ENCODE results near the gene CRB2.

The CRB2 gene

GRCh38 chr9:123373946-123374345 is 17.9 kb downstream of the CRB2 start:
- no peak overlapping the region for H3K9ac ChIP-seq (ENCODE audit: low read length in 2 of 2)
- no peak overlapping the region for H3K4me3 ChIP-seq (ENCODE audit: low read length in 2 of 2)
- no peaks in the 10 kb centered on the region for H3K36me3 ChIP-seq (ENCODE audit: control insufficient read depth in 2 of 2, insufficient read depth in 2 of 2, low read length in 2 of 2)
- peaks cover 33 to 48% of the 10 kb centered on the region in 2 donors for H3K27me3 ChIP-seq (ENCODE audit: control insufficient read depth in 1 of 2, insufficient read depth in 2 of 2, low read length in 2 of 2)
- peaks cover 11% of the 10 kb centered on the region for H3K4me1 ChIP-seq (ENCODE audit: control insufficient read depth, insufficient read depth, low read length)
- no peak overlapping the region for H3K27ac ChIP-seq (ENCODE audit: low read length)
- no peaks in the 10 kb centered on the region for H3K9me3 ChIP-seq (ENCODE audit: control insufficient read depth in 2 of 2, low read length in 2 of 2)

- peaks cover 11% of the 10 kb centered on the region for H3K4me1 ChIP-seq (ENCODE audit: control insufficient read depth, insufficient read depth, low read length)
- H3K27me3 ChIP-seq (ENCODE audit: control insufficient read depth in 1 of 2, insufficient read depth in 2 of 2, low read length in 2 of 2), result peaks cover 27 to 40% of the 10 kb centered on the region in 2 donors
- H3K9me3 ChIP-seq (ENCODE audit: control insufficient read depth in 2 of 2, low read length in 2 of 2), result no peaks in the 10 kb centered on the region
- H3K9ac ChIP-seq (ENCODE audit: low read length in 2 of 2), result no peak overlapping the region
- no peak overlapping the region for H3K4me3 ChIP-seq (ENCODE audit: low read length in 2 of 2)
- no peaks in the 10 kb centered on the region for H3K36me3 ChIP-seq (ENCODE audit: control insufficient read depth in 2 of 2, insufficient read depth in 2 of 2, low read length in 2 of 2)
- no peak overlapping the region for H3K27ac ChIP-seq (ENCODE audit: low read length)
Measured at GRCh38 chr9:123375469-123376132, 19.6 kb downstream of the CRB2 start.

GRCh38 chr9:123376218-123377071 is 20.4 kb downstream of the CRB2 start:
- H3K9ac ChIP-seq (ENCODE audit: low read length in 2 of 2), result no peak overlapping the region
- H3K27me3 ChIP-seq (ENCODE audit: control insufficient read depth in 1 of 2, insufficient read depth in 2 of 2, low read length in 2 of 2), result peaks cover 22 to 32% of the 10 kb centered on the region in 2 donors
- H3K27ac ChIP-seq (ENCODE audit: low read length), result no peak overlapping the region

GRCh38 chr9:123377211-123377971 is 21.4 kb downstream of the CRB2 start:
- Histone ChIP-seq H3K4me3 (ENCODE audit: low read length in 2 of 2) (no peak overlapping the region), H3K9ac (ENCODE audit: low read length in 2 of 2) (no peak overlapping the region), H3K27me3 (ENCODE audit: control insufficient read depth in 1 of 2, insufficient read depth in 2 of 2, low read length in 2 of 2) (peaks cover 13 to 24% of the 10 kb centered on the region in 2 donors), H3K9me3 (ENCODE audit: control insufficient read depth in 2 of 2, low read length in 2 of 2) (no peaks in the 10 kb centered on the region), H3K36me3 (ENCODE audit: control insufficient read depth in 2 of 2, insufficient read depth in 2 of 2, low read length in 2 of 2) (no peaks in the 10 kb centered on the region), H3K4me1 (ENCODE audit: control insufficient read depth, insufficient read depth, low read length) (peaks cover 11% of the 10 kb centered on the region), H3K27ac (ENCODE audit: low read length) (no peak overlapping the region)

More at GRCh38 chr9:123376218-123377071, 20.4 kb downstream of the CRB2 start:
- H3K36me3 ChIP-seq (ENCODE audit: control insufficient read depth in 2 of 2, insufficient read depth in 2 of 2, low read length in 2 of 2), result no peaks in the 10 kb centered on the region
- H3K9me3 ChIP-seq (ENCODE audit: control insufficient read depth in 2 of 2, low read length in 2 of 2), result no peaks in the 10 kb centered on the region
- no peak overlapping the region for H3K4me3 ChIP-seq (ENCODE audit: low read length in 2 of 2)
- H3K4me1 ChIP-seq (ENCODE audit: control insufficient read depth, insufficient read depth, low read length), result peaks cover 11% of the 10 kb centered on the region

- peaks cover 11% of the 10 kb centered on the region for H3K4me1 ChIP-seq (ENCODE audit: control insufficient read depth, insufficient read depth, low read length)
- H3K27ac ChIP-seq (ENCODE audit: low read length), result no peak overlapping the region
- H3K4me3 ChIP-seq (ENCODE audit: low read length in 2 of 2), result no peak overlapping the region
- no peaks in the 10 kb centered on the region for H3K9me3 ChIP-seq (ENCODE audit: control insufficient read depth in 2 of 2, low read length in 2 of 2)
- H3K36me3 ChIP-seq (ENCODE audit: control insufficient read depth in 2 of 2, insufficient read depth in 2 of 2, low read length in 2 of 2), result no peaks in the 10 kb centered on the region
- peaks cover 9 to 18% of the 10 kb centered on the region in 2 donors for H3K27me3 ChIP-seq (ENCODE audit: control insufficient read depth in 1 of 2, insufficient read depth in 2 of 2, low read length in 2 of 2)
- no peak overlapping the region for H3K9ac ChIP-seq (ENCODE audit: low read length in 2 of 2)
Measured at GRCh38 chr9:123378025-123378424, 22.0 kb downstream of the CRB2 start.

- Histone ChIP-seq H3K9ac (ENCODE audit: low read length in 2 of 2) (no peak overlapping the region), H3K36me3 (ENCODE audit: control insufficient read depth in 2 of 2, insufficient read depth in 2 of 2, low read length in 2 of 2) (peaks cover 0 to 5% of the 10 kb centered on the region in 2 donors), H3K9me3 (ENCODE audit: control insufficient read depth in 2 of 2, low read length in 2 of 2) (no peaks in the 10 kb centered on the region), H3K4me1 (ENCODE audit: control insufficient read depth, insufficient read depth, low read length) (peaks cover 8% of the 10 kb centered on the region), H3K27ac (ENCODE audit: low read length) (no peak overlapping the region), H3K27me3 (ENCODE audit: control insufficient read depth in 1 of 2, insufficient read depth in 2 of 2, low read length in 2 of 2) (peaks cover 7% of the 10 kb centered on the region in 2 donors), H3K4me3 (ENCODE audit: low read length in 2 of 2) (no peak overlapping the region)
Measured at GRCh38 chr9:123378956-123379660, 23.1 kb downstream of the CRB2 start.

GRCh38 chr9:123380852-123381705 is 25.1 kb downstream of the CRB2 start:
- Histone ChIP-seq H3K27me3 (ENCODE audit: control insufficient read depth in 1 of 2, insufficient read depth in 2 of 2, low read length in 2 of 2) (no peaks in the 10 kb centered on the region), H3K9me3 (ENCODE audit: control insufficient read depth in 2 of 2, low read length in 2 of 2) (no peaks in the 10 kb centered on the region), H3K27ac (ENCODE audit: low read length) (no peak overlapping the region), H3K9ac (ENCODE audit: low read length in 2 of 2) (no peak overlapping the region), H3K36me3 (ENCODE audit: control insufficient read depth in 2 of 2, insufficient read depth in 2 of 2, low read length in 2 of 2) (peaks cover 0 to 5% of the 10 kb centered on the region in 2 donors), H3K4me3 (ENCODE audit: low read length in 2 of 2) (no peak overlapping the region), H3K4me1 (ENCODE audit: control insufficient read depth, insufficient read depth, low read length) (no peaks in the 10 kb centered on the region)

- Histone ChIP-seq H3K9ac (ENCODE audit: low read length in 2 of 2) (no peak overlapping the region), H3K4me3 (ENCODE audit: low read length in 2 of 2) (no peak overlapping the region), H3K27ac (ENCODE audit: low read length) (no peak overlapping the region)
Measured at GRCh38 chr9:123382653-123383511, 26.9 kb downstream of the CRB2 start.

GRCh38 chr9:123383512-123384170 is 27.6 kb downstream of the CRB2 start:
- no peaks in the 10 kb centered on the region for H3K4me1 ChIP-seq (ENCODE audit: control insufficient read depth, insufficient read depth, low read length)
- no peak overlapping the region for H3K9ac ChIP-seq (ENCODE audit: low read length in 2 of 2)
- no peak overlapping the region for H3K27ac ChIP-seq (ENCODE audit: low read length)
- no peaks in the 10 kb centered on the region for H3K27me3 ChIP-seq (ENCODE audit: control insufficient read depth in 1 of 2, insufficient read depth in 2 of 2, low read length in 2 of 2)
- H3K4me3 ChIP-seq (ENCODE audit: low read length in 2 of 2), result no peak overlapping the region
- H3K9me3 ChIP-seq (ENCODE audit: control insufficient read depth in 2 of 2, low read length in 2 of 2), result no peaks in the 10 kb centered on the region
- peaks cover 0 to 5% of the 10 kb centered on the region in 2 donors for H3K36me3 ChIP-seq (ENCODE audit: control insufficient read depth in 2 of 2, insufficient read depth in 2 of 2, low read length in 2 of 2)

More at GRCh38 chr9:123382653-123383511, 26.9 kb downstream of the CRB2 start:
- Histone ChIP-seq H3K9me3 (ENCODE audit: control insufficient read depth in 2 of 2, low read length in 2 of 2) (no peaks in the 10 kb centered on the region), H3K27me3 (ENCODE audit: control insufficient read depth in 1 of 2, insufficient read depth in 2 of 2, low read length in 2 of 2) (no peaks in the 10 kb centered on the region), H3K36me3 (ENCODE audit: control insufficient read depth in 2 of 2, insufficient read depth in 2 of 2, low read length in 2 of 2) (peaks cover 0 to 5% of the 10 kb centered on the region in 2 donors), H3K4me1 (ENCODE audit: control insufficient read depth, insufficient read depth, low read length) (no peaks in the 10 kb centered on the region)

All from stomach smooth muscle (tissue), 2 donors.